SK-N-SH treated with all-trans-retinoic acid at 6 μM for 48 hours (cell line): Measurements from ENCODE around the gene NINJ1.

ENCODE experiments used
- ESRRG ChIP-seq: fragments of 250-450 bp; sonication (Bioruptor Pico); IDR thresholded peaks from 2 replicates; pipeline ENCODE4 v1.6.1; 2021; ENCODE audit warnings: mild to moderate bottlenecking
- ZNF8 ChIP-seq: fragments of 450-650 bp; formaldehyde crosslinking; IDR thresholded peaks from 2 replicates; pipeline ENCODE4 v1.5.0; 2020; ENCODE audit warnings: mild to moderate bottlenecking, moderate library complexity

GRCh38 chr9:93182572-93182971, 48.5 kb upstream of the NINJ1 start:
- TF ChIP-seq ESRRG (CRISPR knock-in tag) (no peak), ZNF8 (CRISPR knock-in tag) (no peak)
